Heart right ventricle (tissue), 16 donors: ENCODE measurements around the gene HOXA2. TPM values are rescaled to one million over a fixed set of nuclear protein-coding genes. Genes with fewer than 3 reads are reported as not detected.

Experiments used
- ATAC-seq, 8 donors: fragments of 200-7000 bp; cut with Tn5 transposase; one replicate each; pipeline ENCODE4 v1.9.1; 2020; ENCODE audit warnings: mild to moderate bottlenecking in 8 of 8, moderate library complexity in 8 of 8, moderate number of reproducible peaks in 1 of 8
- DNase-seq, 2 donors: peaks; one replicate each; pipeline ENCODE4 v3.0.0-alpha.2; 2020
- H3K27ac ChIP-seq, 10 donors: fragments of 200-600 bp; sonication (generic) in 2 of 10; one replicate each; pipeline versions ENCODE4 v1.5.0 to v1.8.0; 2020 to 2022; ENCODE audit warnings: mild to moderate bottlenecking in 3 of 10
- H3K27me3 ChIP-seq, 7 donors: fragments of 200-600 bp; one replicate each; pipeline ENCODE4 v1.8.0; 2021 to 2022; ENCODE audit warnings: mild to moderate bottlenecking in 2 of 7
- H3K36me3 ChIP-seq, 9 donors: fragments of 200-600 bp; sonication (generic) in 1 of 9; one replicate each; pipeline versions ENCODE4 v1.5.0 to v1.8.0; 2020 to 2022; ENCODE audit warnings: mild to moderate bottlenecking in 2 of 9
- H3K4me1 ChIP-seq, 9 donors: fragments of 200-600 bp; sonication (generic) in 1 of 9; one replicate each; pipeline versions ENCODE4 v1.5.0 to v1.8.0; 2020 to 2022; ENCODE audit warnings: mild to moderate bottlenecking in 4 of 9
- H3K4me3 ChIP-seq, 10 donors: fragments of 200-600 bp; sonication (generic) in 2 of 10; one replicate each; pipeline versions ENCODE4 v1.5.0 to v1.8.0; 2020 to 2022; ENCODE audit warnings: mild to moderate bottlenecking in 7 of 10, moderate library complexity in 2 of 10
- H3K9me3 ChIP-seq, 11 donors: fragments of 200-600 bp in 10 of 11; sonication (generic) in 2 of 11; one replicate each; pipeline versions ENCODE4 v1.5.0 to v1.8.0; 2013 to 2022; ENCODE audit warnings: mild to moderate bottlenecking in 2 of 11, control low read depth in 1 of 11, moderate library complexity in 1 of 11
- CTCF ChIP-seq, 9 donors: fragments of 200-600 bp; sonication (generic) in 2 of 9; IDR thresholded peaks; one replicate each; pipeline versions ENCODE4 v1.5.0 to v1.8.0; 2021 to 2022; ENCODE audit warnings: antibody characterized with exemption in 9 of 9, mild to moderate bottlenecking in 5 of 9, moderate library complexity in 1 of 9
- WGBS, 2 donors: extraction: QIAGEN DNeasy Blood & Tissue Kit; methylation state at CpG; one replicate each; pipeline ENCODE4 v1.1.7; 2013; ENCODE audit warnings: inconsistent platforms in 1 of 2; 5-methylcytosine and 5-hydroxymethylcytosine counted together
- intact Hi-C, 10 donors: fragments of 100-400 bp; cut with DNase I; formaldehyde crosslinking; loops; one replicate each; pipeline versions ENCODE4 v1.11.1 to v1.14.2; 2022
- polyA plus RNA-seq, 2 donors: library from polyadenylated mRNA; stranded (reverse); fragments of 200-250 nt; gene quantifications; one replicate each; pipeline ENCODE4 v1.2.3, GENCODE V29; 2013
- total RNA-seq, 10 donors: library from RNA; stranded (reverse); fragmentation: NEBNext Ultra II Directional in 3 of 10; extraction: Animal tissue kit (Norgen Biotek cat#: 25700) in 3 of 10; gene quantifications; one replicate each; pipeline versions ENCODE4 v1.2.1 to v1.2.4, GENCODE V29; 2021 to 2023
- donor health status: Arrhythmogenic right ventricular cardiomyopathy.
- donor health status: ischemic (EF 13 %, LVEDD 7.1; RV severe dilation, severe dysfunction).
- donor health status: healthy with polysubstance abuse.
- donor health status: DM: no; HTN: yes; CAD: no.
- donor health status: DM: no; HTN: no; CAD: no.
- donor health status: ischemic (EF 25% LVEDD 6.9; RV normal size, moderate dysfunction).
- donor health status: ischemic (EF 25% LVEDD 5.7; RV mildly dilated, moderate dysfunction).
- donor health status: healthy.
- donor health status: DM: yes; HTN: yes; CAD: no.
- donor health status: Ischemic cardiomyopathy.
- donor health status: ischemic (EF 35%, LVEDD 5.7; RV mildly dilated, moderate dysfunction).
- donor health status: nonischemic (EF 11% LVEDD 7.7; RV severe dilation, severe dysfunction).
- donor health status: DM: yes; HTN: yes; CAD: no.
- donor health status: PGD.
- donor health status: ischemic (EF 29% LVEDD 5.4; RV normal size, mild dysfunction).
- donor health status: nonischemic (EF 23%, LVEDD 6.1; RV moderate dilation, normal function).

HOXA2 gene
- total and polyA plus RNA-seq, 12 donors = 0.10 to 0.23 (median 0.19) TPM; not detected in 8

- no peak overlapping the region for H3K4me3 ChIP-seq
- ATAC-seq (no peak), DNase-seq (no peak)
- no peaks in the 10 kb centered on the region for H3K36me3 ChIP-seq
- H3K9me3 ChIP-seq = no peaks in the 10 kb centered on the region
- H3K4me1 ChIP-seq = peaks cover 0 to 11% (median 0%) of the 10 kb centered on the region in 9 donors
- no peak for TF ChIP-seq CTCF (IDR thresholded peaks at IDR 0.05)
- intact Hi-C loops = no loop called here
- H3K27ac ChIP-seq = no peak overlapping the region
- WGBS, 2 donors = 13 to 29% methylated on average over 3 of the region's 3 CpGs
- peaks cover 42 to 100% (median 99%) of the 10 kb centered on the region in 7 donors for H3K27me3 ChIP-seq
Measured at GRCh38 chr7:27126596-27127327, 24.3 kb upstream of the HOXA2 start.

- 20 to 24% methylated on average over 5 of the region's 5 CpGs for WGBS, 2 donors
- DNase-seq (no peak), ATAC-seq (no peak)
- intact Hi-C loops = no loop called here
- H3K9me3 ChIP-seq = no peaks in the 10 kb centered on the region
- H3K4me1 ChIP-seq = peaks cover 0 to 10% (median 0%) of the 10 kb centered on the region in 9 donors
- no peaks in the 10 kb centered on the region for H3K36me3 ChIP-seq
- no peak for TF ChIP-seq CTCF (IDR thresholded peaks at IDR 0.05)
- no peak overlapping the region for H3K27ac ChIP-seq
- no peak overlapping the region for H3K4me3 ChIP-seq
- H3K27me3 ChIP-seq = peaks cover 35 to 99% (median 97%) of the 10 kb centered on the region in 7 donors
Measured at GRCh38 chr7:27125986-27126394, 23.5 kb upstream of the HOXA2 start.

- DNase-seq (no peak), ATAC-seq (no peak)
- Histone ChIP-seq H3K27ac (no peak overlapping the region), H3K27me3 (peaks cover 26 to 98% (median 98%) of the 10 kb centered on the region in 7 donors), H3K4me3 (no peak overlapping the region), H3K4me1 (peaks cover 0 to 6% (median 0%) of the 10 kb centered on the region in 9 donors), H3K9me3 (no peaks in the 10 kb centered on the region), H3K36me3 (no peaks in the 10 kb centered on the region)
- 24 to 27% methylated on average over 8 of the region's 8 CpGs for WGBS, 2 donors
- intact Hi-C loops = no loop called here
- no peak for TF ChIP-seq CTCF (IDR thresholded peaks at IDR 0.05)
Measured at GRCh38 chr7:27124902-27125689, 22.6 kb upstream of the HOXA2 start.

GRCh38 chr7:27124096-27124901, 21.8 kb upstream of the HOXA2 start:
- DNase-seq (no peak), ATAC-seq (no peak)
- Histone ChIP-seq H3K27ac (no peak overlapping the region), H3K27me3 (peaks cover 21 to 99% (median 98%) of the 10 kb centered on the region in 7 donors), H3K4me1 (peaks cover 0 to under 1% (median 0%) of the 10 kb centered on the region in 9 donors), H3K4me3 (no peak overlapping the region), H3K36me3 (no peaks in the 10 kb centered on the region), H3K9me3 (no peaks in the 10 kb centered on the region)
- no peak for TF ChIP-seq CTCF (IDR thresholded peaks at IDR 0.05)
- intact Hi-C loops = no loop called here
- WGBS, 2 donors = 14 to 29% methylated on average over 43 of the region's 43 CpGs
